ENCODE data around the gene SPATA2. TPM values are rescaled to one million over a fixed set of nuclear protein-coding genes. Genes with fewer than 3 reads are reported as not detected.
A peak's percentile ranks its signal among the peaks of the same experiment; 100 is the strongest.
"Not testable (repeated sequence)": the region's sequence is repeated elsewhere in the genome, so short reads cannot be mapped to it uniquely, and the experiment has no call there.

The SPATA2 gene
- total and polyA plus RNA-seq, 7 donors = 2.1 to 12.5 (median 4.7) TPM

DNA sequence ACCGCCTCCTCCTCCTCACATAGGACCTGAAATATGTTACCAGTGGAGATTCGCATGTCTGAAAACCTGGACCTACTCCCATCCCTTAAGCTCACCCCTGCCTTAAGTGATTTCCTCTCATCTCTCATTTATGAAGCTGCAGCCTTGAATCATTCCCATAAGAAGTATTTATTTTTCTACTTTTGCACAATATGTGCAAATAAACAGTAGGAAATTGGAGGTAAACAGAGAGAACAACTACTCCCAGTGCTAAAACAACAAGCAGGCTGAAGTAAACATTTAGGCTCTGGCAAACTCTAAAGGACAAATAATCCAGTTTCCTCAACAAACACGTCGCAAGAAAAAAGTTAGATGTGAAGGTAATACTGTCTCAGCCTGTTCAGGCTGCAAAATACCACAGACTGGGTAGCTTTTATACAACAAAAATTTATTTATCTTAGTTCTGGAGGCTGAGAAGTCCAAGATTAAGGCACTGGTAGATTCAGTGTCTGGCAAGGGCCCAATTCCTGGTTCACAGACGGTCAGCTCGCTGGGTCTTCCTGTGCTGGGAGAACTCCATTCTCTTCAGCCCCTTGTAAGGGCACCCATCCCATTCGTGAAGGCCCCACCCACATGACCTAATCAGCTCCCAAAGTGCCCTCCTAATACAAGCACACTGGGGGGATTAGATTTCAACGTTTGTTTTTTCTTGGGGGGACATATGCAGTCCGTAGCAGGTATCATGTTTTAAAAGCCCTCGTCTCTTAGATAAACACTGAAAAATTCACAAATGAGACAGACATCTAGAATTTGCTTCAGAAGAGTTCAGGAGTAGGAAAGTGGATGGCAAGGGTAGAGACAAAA is 15.6 kb downstream of the SPATA2 start:
- no peak overlapping the region for H3K27ac ChIP-seq

DNA sequence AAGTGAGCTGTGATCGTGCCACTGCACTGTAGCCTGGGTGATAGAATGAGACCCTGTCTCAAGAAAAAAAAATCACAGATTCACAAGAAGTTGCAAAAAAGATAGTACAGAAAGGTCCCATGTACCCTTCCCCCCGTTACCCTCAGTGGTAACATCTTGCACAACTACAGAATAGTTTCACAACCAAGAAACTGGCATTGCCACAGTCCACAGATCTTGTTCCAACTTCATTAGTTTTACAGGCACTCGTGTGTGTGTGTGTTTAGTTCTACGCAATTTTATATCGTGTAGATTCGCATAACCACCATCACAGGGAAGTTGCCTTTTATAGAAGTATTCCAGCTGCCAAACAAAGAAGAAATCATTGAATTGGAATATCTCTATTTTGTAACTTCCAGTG is 19.1 kb downstream of the SPATA2 start:
- Histone ChIP-seq H3K27ac (no peak overlapping the region), H3K36me3 (no peaks in the 10 kb centered on the region), H3K9me3 (no peaks in the 10 kb centered on the region), H3K4me3 (no peak overlapping the region), H3K27me3 (no peaks in the 10 kb centered on the region), H3K4me1 (peaks cover 0 to 21% (median 6%) of the 10 kb centered on the region in 4 donors)
- 86 to 92% methylated on average over 6 of the region's 6 CpGs for WGBS, 2 donors
- intact Hi-C loops (cut with DNase I) = no loop called here
- no peak for DNase-seq
- TF ChIP-seq, protein P1, sequence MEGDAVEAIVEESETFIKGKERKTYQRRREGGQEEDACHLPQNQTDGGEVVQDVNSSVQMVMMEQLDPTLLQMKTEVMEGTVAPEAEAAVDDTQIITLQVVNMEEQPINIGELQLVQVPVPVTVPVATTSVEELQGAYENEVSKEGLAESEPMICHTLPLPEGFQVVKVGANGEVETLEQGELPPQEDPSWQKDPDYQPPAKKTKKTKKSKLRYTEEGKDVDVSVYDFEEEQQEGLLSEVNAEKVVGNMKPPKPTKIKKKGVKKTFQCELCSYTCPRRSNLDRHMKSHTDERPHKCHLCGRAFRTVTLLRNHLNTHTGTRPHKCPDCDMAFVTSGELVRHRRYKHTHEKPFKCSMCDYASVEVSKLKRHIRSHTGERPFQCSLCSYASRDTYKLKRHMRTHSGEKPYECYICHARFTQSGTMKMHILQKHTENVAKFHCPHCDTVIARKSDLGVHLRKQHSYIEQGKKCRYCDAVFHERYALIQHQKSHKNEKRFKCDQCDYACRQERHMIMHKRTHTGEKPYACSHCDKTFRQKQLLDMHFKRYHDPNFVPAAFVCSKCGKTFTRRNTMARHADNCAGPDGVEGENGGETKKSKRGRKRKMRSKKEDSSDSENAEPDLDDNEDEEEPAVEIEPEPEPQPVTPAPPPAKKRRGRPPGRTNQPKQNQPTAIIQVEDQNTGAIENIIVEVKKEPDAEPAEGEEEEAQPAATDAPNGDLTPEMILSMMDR (IDR thresholded peaks at IDR 0.05) = no peak
- TF ChIP-seq EP300 (IDR thresholded peaks at IDR 0.05) (no peak), POLR2A (IDR thresholded peaks at IDR 0.05) (no peak), POLR2AphosphoS5 (IDR thresholded peaks at IDR 0.05) (no peak)

More for the DNA sequence above, 15.6 kb downstream of the SPATA2 start:
- Histone ChIP-seq H3K4me3 (no peak overlapping the region), H3K9me3 (no peaks in the 10 kb centered on the region), H3K36me3 (peaks cover 0 to 18% (median 3%) of the 10 kb centered on the region in 4 donors), H3K4me1 (peaks cover 0 to 11% (median 6%) of the 10 kb centered on the region in 4 donors), H3K27me3 (no peaks in the 10 kb centered on the region)
- intact Hi-C loops (cut with DNase I) = no loop called here
- TF ChIP-seq EP300 (IDR thresholded peaks at IDR 0.05) (no peak), POLR2A (IDR thresholded peaks at IDR 0.05) (no peak), POLR2AphosphoS5 (IDR thresholded peaks at IDR 0.05) (no peak)
- TF ChIP-seq, protein P1 (IDR thresholded peaks at IDR 0.05) = no peak
- WGBS, 2 donors = 74 to 78% methylated on average over 10 of the region's 10 CpGs
- DNase-seq = peak; percentile 25

DNA sequence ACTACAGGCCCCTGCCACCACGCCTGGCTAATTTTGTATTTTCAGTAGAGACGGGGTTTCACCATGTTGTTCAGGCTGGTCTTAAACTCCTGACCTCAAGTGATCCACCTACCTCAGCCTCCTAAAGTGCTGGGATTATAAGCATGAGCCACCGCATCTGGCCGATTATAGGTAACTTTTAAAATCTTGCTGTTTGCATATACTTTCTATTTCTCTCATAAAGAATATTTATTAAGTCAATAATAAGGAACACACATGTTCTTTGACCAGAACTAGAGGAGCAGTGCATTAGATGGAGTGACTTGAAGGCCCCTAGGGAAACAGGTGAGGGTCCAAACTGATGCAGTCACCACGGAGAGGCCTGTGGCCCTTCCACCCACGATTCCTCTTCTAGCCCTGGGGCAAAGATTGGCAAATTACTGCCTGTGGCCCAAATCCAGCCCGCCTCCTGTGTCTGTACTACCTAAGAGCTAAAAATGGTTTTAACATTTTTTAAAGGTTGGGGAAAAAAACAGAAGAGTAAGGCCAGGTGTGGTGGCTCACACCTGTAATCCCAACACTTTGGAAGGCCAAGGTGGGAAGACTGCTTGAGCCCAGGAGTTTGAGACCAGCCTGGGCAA is 19.7 kb downstream of the SPATA2 start:
- intact Hi-C loops (cut with DNase I); H3K4me3 ChIP-seq; H3K36me3 ChIP-seq; H3K27me3 ChIP-seq; H3K9me3 ChIP-seq; H3K27ac ChIP-seq: not testable (repeated sequence)
- DNase-seq = peak; percentile 20
- 92 to 95% methylated on average over 7 of the region's 7 CpGs for WGBS, 2 donors
- H3K4me1 ChIP-seq = peaks cover 0 to 23% (median 9%) of the 10 kb centered on the region in 4 donors

DNA sequence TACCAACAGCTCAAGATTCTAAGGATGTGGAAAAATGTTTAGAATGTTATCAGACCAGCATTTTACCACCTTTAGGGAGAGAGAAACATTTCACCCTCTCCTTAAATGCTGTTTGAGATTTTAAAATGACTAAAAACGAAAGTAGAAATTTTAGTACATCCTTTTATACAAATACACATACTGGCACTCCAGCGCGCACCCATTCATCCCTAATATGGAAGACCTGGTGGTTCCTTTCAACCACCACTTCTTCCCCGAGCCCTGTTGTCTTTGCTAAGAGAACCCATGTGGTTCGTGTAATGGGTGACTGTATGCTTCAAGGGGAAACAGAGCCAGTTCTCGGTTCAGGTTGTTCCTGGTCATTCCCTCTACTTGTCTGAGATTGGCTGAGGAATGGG is 21.3 kb downstream of the SPATA2 start:
- H3K27ac ChIP-seq = no peak overlapping the region
- peak overlapping the region in 1 of 4 donors; percentile 2 for H3K4me3 ChIP-seq
- no peaks in the 10 kb centered on the region for H3K27me3 ChIP-seq
- H3K36me3 ChIP-seq = no peaks in the 10 kb centered on the region
- H3K9me3 ChIP-seq = no peaks in the 10 kb centered on the region
- TF ChIP-seq POLR2A (IDR thresholded peaks at IDR 0.05) (no peak), EP300 (IDR thresholded peaks at IDR 0.05) (no peak), POLR2AphosphoS5 (IDR thresholded peaks at IDR 0.05) (no peak)
- TF ChIP-seq, protein P1 (IDR thresholded peaks at IDR 0.05) = no peak
- peak; percentile 36 for DNase-seq
- intact Hi-C loops (cut with DNase I) = no loop called here
- WGBS, 2 donors = 68 to 76% methylated on average over 6 of the region's 6 CpGs
- H3K4me1 ChIP-seq = peaks cover 0 to 27% (median 16%) of the 10 kb centered on the region in 4 donors
